PC-3 (cell line): Measurements from ENCODE around the gene DCTN2. TPM values are rescaled to one million over a fixed set of nuclear protein-coding genes. Genes with fewer than 3 reads are reported as not detected.

Experiments used
- ATAC-seq: fragments of 200-7000 bp; cut with Tn5 transposase; 2 replicates; pipeline ENCODE4 v1.9.1; 2020; ENCODE audit warnings: mild to moderate bottlenecking, moderate library complexity
- BruUV-seq: library from RNA; stranded (reverse); fragments of 400-500 nt; replicated peaks from 2 replicates; lab custom pipeline; 2021; lab: Mats Ljungman, UMichigan
- CTCF ChIA-PET: fragments of 300-600 bp; sonication (Branson Sonifier 250); formaldehyde crosslinking; loops from one replicate; lab custom pipeline; 2022; ENCODE audit warnings: antibody characterized with exemption; lab: Charles Lee
- POLR2A ChIA-PET: fragments of 300-600 bp; sonication (Branson Sonifier 250); formaldehyde crosslinking; loops from one replicate; lab custom pipeline; 2022; ENCODE audit warnings: antibody characterized with exemption; ENCODE audit not compliant: unreplicated experiment; lab: Charles Lee
- DNase-seq: peaks from one replicate; pipeline ENCODE4 v3.0.0-alpha.2; 2015
- H2AFZ ChIP-seq: fragments of 300-600 bp; sonication (generic); 2 replicates; pipeline ENCODE4 v1.6.0; 2016; ENCODE audit warnings: antibody characterized with exemption, low read length
- H3F3A ChIP-seq: fragments of 300-600 bp; sonication (generic); one replicate; pipeline ENCODE4 v1.6.0; 2017; ENCODE audit warnings: antibody characterized with exemption, low read length, control low read depth, mild to moderate bottlenecking; ENCODE audit not compliant: unreplicated experiment
- H3K27ac ChIP-seq: fragments of 300-600 bp; sonication (generic); 2 replicates; pipeline ENCODE4 v1.5.1; 2016; ENCODE audit warnings: mild to moderate bottlenecking, low read length
- H3K27me3 ChIP-seq: fragments of 300-600 bp; sonication (generic); 2 replicates; pipeline ENCODE4 v1.6.1; 2016; ENCODE audit warnings: low read length, mixed read lengths
- H3K36me3 ChIP-seq: fragments of 300-600 bp; sonication (generic); 2 replicates; pipeline ENCODE4 v1.6.1; 2016; ENCODE audit warnings: low read depth, mixed run types, low read length, mixed read lengths
- H3K4me1 ChIP-seq: fragments of 300-600 bp; sonication (generic); 2 replicates; pipeline ENCODE4 v1.5.1; 2016; ENCODE audit warnings: low read length; ENCODE audit not compliant: insufficient read depth
- H3K4me2 ChIP-seq: fragments of 300-600 bp; sonication (generic); 2 replicates; pipeline ENCODE4 v1.6.0; 2016; ENCODE audit warnings: low read length
- H3K4me3 ChIP-seq: fragments of 300-600 bp; sonication (generic); 2 replicates; pipeline ENCODE4 v1.5.1; 2016; ENCODE audit warnings: mild to moderate bottlenecking, low read length, mixed read lengths
- H3K79me2 ChIP-seq: fragments of 300-600 bp; sonication (generic); 2 replicates; pipeline ENCODE4 v1.6.1; 2017; ENCODE audit warnings: low read length, mixed read lengths
- H3K9ac ChIP-seq: fragments of 300-600 bp; sonication (generic); 2 replicates; pipeline ENCODE4 v1.6.0; 2016; ENCODE audit warnings: mild to moderate bottlenecking, low read length
- H3K9me2 ChIP-seq: fragments of 300-600 bp; sonication (generic); replicated peaks from 2 replicates; pipeline ENCODE4 v1.6.1; 2016; ENCODE audit warnings: mixed run types, low read length, mixed read lengths
- H3K9me3 ChIP-seq: fragments of 300-600 bp; sonication (generic); 2 replicates; pipeline ENCODE4 v1.6.1; 2016; ENCODE audit warnings: low read length, mixed read lengths
- H4K20me1 ChIP-seq: fragments of 300-600 bp; sonication (generic); 2 replicates; pipeline ENCODE4 v1.6.1; 2016; ENCODE audit warnings: low read length, mixed read lengths
- EZH2 ChIP-seq: fragments of 300-600 bp; sonication (generic); IDR thresholded peaks from one replicate; pipeline ENCODE4 v1.6.1; 2017; ENCODE audit warnings: antibody characterized with exemption, mild to moderate bottlenecking, low read length; ENCODE audit not compliant: unreplicated experiment
- EZH2phosphoT487 ChIP-seq: fragments of 300-600 bp; sonication (generic); IDR thresholded peaks from 2 replicates; pipeline ENCODE4 v1.6.1; 2018; ENCODE audit warnings: mild to moderate bottlenecking, antibody characterized with exemption, low read length, borderline replicate concordance
- intact Hi-C: fragments of 100-400 bp; cut with micrococcal nuclease; formaldehyde crosslinking; loops from 2 replicates; pipeline ENCODE4 v1.9.0; 2023
- total RNA-seq: library from RNA; depleted of rRNA; stranded (reverse); fragments of >200 nt; gene quantifications from 2 replicates; pipeline ENCODE4 v1.2.3, GENCODE V29; 2014
- TF ChIP-seq, protein P1 (sequence below): fragments of 300-600 bp; sonication (generic); conservative IDR thresholded peaks from 2 replicates; pipeline ENCODE4 v1.5.1; 2017; ENCODE audit warnings: antibody characterized with exemption, low read depth, mild to moderate bottlenecking, low read length

Gene DCTN2
- total RNA-seq, 1 experiment from 2014 or later, result 88.5 TPM

DNA sequence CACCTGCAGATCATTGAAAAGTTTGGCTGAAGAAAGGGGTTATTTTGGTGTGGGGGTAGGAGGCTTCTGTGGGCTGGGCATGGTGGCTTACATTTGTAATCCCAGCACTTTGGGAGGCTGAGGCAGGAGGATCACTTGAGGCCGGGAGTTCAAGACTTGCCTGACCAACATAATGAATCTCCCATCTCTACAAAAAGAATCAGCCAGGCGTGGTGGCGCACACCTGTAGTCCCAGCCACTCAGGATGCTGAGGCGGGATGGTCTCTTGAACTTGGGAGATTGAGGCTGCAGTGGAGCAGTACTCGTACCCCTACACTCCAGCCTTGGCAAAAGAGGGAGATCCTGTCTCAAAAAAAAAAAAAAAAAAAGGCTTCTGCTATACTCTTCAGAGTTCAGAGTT is 33.7 kb downstream of the DCTN2 start:
- no peaks in the 10 kb centered on the region for H3K9me2 ChIP-seq
- no peak for ATAC-seq
- POLR2A ChIA-PET, result no interaction called here
- H3K27me3 ChIP-seq, result no peaks in the 10 kb centered on the region
- peaks cover 15% of the 10 kb centered on the region for H3K79me2 ChIP-seq
- no peaks in the 10 kb centered on the region for H3F3A ChIP-seq
- no peak overlapping the region for H3K9ac ChIP-seq
- TF ChIP-seq EZH2phosphoT487 (no peak), EZH2 (no peak)
- TF ChIP-seq, protein P1, sequence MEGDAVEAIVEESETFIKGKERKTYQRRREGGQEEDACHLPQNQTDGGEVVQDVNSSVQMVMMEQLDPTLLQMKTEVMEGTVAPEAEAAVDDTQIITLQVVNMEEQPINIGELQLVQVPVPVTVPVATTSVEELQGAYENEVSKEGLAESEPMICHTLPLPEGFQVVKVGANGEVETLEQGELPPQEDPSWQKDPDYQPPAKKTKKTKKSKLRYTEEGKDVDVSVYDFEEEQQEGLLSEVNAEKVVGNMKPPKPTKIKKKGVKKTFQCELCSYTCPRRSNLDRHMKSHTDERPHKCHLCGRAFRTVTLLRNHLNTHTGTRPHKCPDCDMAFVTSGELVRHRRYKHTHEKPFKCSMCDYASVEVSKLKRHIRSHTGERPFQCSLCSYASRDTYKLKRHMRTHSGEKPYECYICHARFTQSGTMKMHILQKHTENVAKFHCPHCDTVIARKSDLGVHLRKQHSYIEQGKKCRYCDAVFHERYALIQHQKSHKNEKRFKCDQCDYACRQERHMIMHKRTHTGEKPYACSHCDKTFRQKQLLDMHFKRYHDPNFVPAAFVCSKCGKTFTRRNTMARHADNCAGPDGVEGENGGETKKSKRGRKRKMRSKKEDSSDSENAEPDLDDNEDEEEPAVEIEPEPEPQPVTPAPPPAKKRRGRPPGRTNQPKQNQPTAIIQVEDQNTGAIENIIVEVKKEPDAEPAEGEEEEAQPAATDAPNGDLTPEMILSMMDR, result no peak
- peaks cover 10% of the 10 kb centered on the region; the same call in 1 of the 2 replicates for H4K20me1 ChIP-seq
- no peak overlapping the region for H3K4me3 ChIP-seq
- no TSS peak for BruUV-seq
- intact Hi-C loops, result no loop called here
- H3K9me3 ChIP-seq, result no peaks in the 10 kb centered on the region
- peaks cover 7% of the 10 kb centered on the region; the same call in 1 of the 2 replicates for H3K4me1 ChIP-seq
- no peak overlapping the region for H3K4me2 ChIP-seq
- no peak overlapping the region for H2AFZ ChIP-seq
- DNase-seq, result no peak
- H3K36me3 ChIP-seq, result peaks cover 63% of the 10 kb centered on the region
- CTCF ChIA-PET, result no interaction called here
- H3K27ac ChIP-seq, result no peak overlapping the region

DNA sequence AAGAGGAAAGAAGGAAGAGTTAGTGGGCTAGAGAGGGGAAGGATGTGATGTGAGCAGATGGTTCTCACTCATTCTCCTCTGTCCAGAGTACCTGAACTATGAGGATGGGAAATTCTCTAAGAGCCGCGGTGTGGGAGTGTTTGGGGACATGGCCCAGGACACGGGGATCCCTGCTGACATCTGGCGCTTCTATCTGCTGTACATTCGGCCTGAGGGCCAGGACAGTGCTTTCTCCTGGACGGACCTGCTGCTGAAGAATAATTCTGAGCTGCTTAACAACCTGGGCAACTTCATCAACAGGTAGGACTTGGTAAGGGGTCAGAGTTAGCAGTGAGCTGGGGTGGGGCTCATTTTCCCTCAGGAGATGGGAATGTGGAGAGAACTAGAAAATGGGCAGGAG is 34.3 kb downstream of the DCTN2 start:
- ChIA-PET POLR2A (interaction anchor here (0.7 kb wide), 1 partner anchor 35 kb away, joined by 4 read pairs; no protein-coding TSS in a partner anchor), CTCF (no interaction called here)
- intact Hi-C loops, result no loop called here
- Histone ChIP-seq H3F3A (no peaks in the 10 kb centered on the region), H4K20me1 (0 out of 2 replicates have a peak, but pooled peaks cover 5% of the 10 kb centered on the region), H2AFZ (no peak overlapping the region), H3K36me3 (peaks cover 62% of the 10 kb centered on the region), H3K9ac (no peak overlapping the region), H3K9me3 (no peaks in the 10 kb centered on the region), H3K27me3 (no peaks in the 10 kb centered on the region), H3K4me3 (no peak overlapping the region), H3K9me2 (no peaks in the 10 kb centered on the region), H3K79me2 (peaks cover 9% of the 10 kb centered on the region; the same call in 1 of the 2 replicates), H3K4me2 (no peak overlapping the region), H3K27ac (no peak overlapping the region), H3K4me1 (peaks cover 7% of the 10 kb centered on the region; the same call in 1 of the 2 replicates)
- no TSS peak for BruUV-seq
- TF ChIP-seq, protein P1, result no peak
- TF ChIP-seq EZH2 (no peak), EZH2phosphoT487 (no peak)
- ATAC-seq (no peak), DNase-seq (no peak)

DNA sequence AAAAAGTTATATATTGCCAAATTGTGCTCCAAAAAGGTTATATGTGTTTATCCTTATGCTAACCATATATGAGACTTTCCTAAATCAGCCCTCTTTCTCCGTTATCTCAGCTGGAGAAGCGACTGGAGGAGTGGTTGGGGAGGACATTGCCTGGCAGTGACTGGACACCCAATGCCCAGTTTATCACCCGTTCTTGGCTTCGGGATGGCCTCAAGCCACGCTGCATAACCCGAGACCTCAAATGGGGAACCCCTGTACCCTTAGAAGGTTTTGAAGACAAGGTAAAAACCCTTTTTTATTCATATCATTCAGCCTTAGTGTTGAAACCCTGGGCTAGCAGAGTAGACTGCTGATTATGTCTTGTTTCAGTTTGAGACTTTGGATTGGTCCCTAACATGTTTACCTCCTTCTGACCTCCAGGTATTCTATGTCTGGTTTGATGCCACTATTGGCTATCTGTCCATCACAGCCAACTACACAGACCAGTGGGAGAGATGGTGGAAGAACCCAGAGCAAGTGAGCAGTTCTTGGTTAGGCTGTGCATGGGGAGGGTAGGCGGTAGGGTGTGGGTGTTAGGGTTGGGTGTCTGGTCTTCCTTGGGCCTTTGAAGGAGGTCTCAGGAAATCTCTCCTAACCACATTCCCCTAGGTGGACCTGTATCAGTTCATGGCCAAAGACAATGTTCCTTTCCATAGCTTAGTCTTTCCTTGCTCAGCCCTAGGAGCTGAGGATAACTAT is 35.2 kb downstream of the DCTN2 start:
- no TSS peak for BruUV-seq
- no peak overlapping the region for H3K4me3 ChIP-seq
- no peak overlapping the region for H3K9ac ChIP-seq
- no peaks in the 10 kb centered on the region for H3K9me2 ChIP-seq
- TF ChIP-seq, protein P1, result no peak
- TF ChIP-seq EZH2phosphoT487 (no peak), EZH2 (no peak)
- H3K27me3 ChIP-seq, result no peaks in the 10 kb centered on the region
- H4K20me1 ChIP-seq, result 0 out of 2 replicates have a peak, but pooled peaks cover under 1% of the 10 kb centered on the region
- ATAC-seq (no peak), DNase-seq (no peak)
- no peaks in the 10 kb centered on the region for H3K9me3 ChIP-seq
- no peaks in the 10 kb centered on the region for H3K4me1 ChIP-seq
- no peaks in the 10 kb centered on the region for H3F3A ChIP-seq
- H3K36me3 ChIP-seq, result peaks cover 54% of the 10 kb centered on the region
- H3K4me2 ChIP-seq, result no peak overlapping the region
- no peak overlapping the region for H2AFZ ChIP-seq
- H3K27ac ChIP-seq, result no peak overlapping the region
- POLR2A ChIA-PET, result interaction anchor here (0.6 to 0.7 kb wide), 2 partner anchors 36 to 203 kb away, joined by 4 to 5 read pairs; no protein-coding TSS in a partner anchor
- intact Hi-C loops, result no loop called here
- peaks cover under 1% of the 10 kb centered on the region; the same call in 1 of the 2 replicates for H3K79me2 ChIP-seq
- CTCF ChIA-PET, result no interaction called here
